ENCODE data around the gene LILRB5.
"Not testable (repeated sequence)": the region's sequence is repeated elsewhere in the genome, so short reads cannot be mapped to it uniquely, and the experiment has no call there.

The LILRB5 gene

DNA sequence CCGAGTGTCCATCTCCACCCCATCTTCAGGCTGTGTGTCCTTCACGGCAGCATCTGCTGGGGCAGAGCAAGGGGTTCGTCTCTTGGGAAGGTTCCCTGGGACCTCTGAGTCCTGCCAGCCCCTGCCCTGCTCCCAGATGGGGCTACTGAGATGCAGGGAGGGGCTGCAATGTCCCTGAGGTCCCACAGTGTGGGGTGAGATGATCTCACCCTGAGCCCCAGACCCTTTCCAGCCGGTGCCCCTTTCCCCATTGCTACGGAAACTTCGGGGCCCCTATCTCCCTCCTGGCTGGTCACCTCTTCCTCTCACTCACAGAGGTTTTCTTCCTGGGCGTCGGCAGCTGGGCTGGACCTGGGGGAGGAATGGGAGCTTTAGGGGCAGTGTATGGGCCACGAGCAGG is 18.9 kb upstream of the LILRB5 start:
- no peak for DNase-seq (ENCODE audit: low spot score)

DNA sequence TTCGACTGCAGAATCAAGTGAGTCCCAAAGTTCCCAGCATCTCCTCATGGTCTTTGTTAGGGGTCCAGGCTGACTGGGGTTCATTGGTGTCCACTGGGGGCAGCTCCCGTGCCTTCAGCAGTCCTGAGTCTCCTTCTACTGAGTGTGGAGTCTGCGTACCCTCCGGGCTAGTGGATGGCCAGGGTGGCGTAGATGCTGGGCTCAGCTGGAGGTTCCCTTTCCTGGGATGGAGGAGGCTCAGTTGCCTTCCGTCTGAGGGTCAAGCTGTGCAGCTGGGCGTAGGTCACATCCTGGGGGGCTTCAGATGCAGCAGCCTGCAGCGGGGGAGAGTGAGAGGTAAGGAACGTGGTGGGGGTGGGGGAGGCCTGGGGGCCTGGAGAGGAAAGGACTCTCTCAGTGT is 17.4 kb upstream of the LILRB5 start:
- not testable (repeated sequence) for DNase-seq (ENCODE audit: low spot score)

DNA sequence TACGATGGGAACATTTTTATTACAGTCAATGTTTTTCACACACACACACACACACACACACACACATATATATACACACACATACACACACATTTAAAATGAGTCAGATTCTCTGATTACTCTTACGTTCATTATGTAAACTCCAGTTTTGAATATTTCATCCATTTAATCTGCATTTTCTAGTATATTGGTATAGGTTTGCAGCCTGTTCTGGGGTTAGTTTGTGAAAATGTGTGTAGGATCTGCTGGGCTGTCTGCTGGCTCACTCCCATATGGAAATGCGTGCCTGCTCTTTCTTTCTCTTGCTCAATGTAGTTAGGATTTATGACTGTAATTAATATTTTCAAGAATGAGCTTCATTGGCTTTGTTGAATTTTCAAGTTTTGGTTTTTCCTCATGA is 16.7 kb upstream of the LILRB5 start:
- no peak for DNase-seq (ENCODE audit: low spot score)

DNA sequence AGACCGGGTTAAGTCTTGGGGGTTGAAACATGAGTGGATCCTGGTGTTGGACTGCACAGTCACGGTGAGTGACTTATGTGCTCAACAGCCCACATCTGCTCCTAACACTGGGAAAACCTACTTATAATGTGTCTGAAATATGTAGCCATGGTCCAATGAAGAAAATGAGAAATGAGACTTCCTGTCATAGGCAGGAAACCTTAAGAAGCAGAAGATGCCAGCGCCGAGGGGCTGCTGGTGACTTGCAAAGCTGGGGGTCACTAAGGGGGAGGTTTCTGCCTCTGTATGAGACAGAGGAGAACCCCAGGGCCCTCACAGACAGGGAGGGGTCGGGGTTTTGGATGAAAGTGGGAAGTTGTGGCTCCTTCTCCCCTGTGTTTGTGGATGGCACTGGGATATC is 15.1 kb upstream of the LILRB5 start:
- not testable (repeated sequence) for DNase-seq (ENCODE audit: low spot score)

DNA sequence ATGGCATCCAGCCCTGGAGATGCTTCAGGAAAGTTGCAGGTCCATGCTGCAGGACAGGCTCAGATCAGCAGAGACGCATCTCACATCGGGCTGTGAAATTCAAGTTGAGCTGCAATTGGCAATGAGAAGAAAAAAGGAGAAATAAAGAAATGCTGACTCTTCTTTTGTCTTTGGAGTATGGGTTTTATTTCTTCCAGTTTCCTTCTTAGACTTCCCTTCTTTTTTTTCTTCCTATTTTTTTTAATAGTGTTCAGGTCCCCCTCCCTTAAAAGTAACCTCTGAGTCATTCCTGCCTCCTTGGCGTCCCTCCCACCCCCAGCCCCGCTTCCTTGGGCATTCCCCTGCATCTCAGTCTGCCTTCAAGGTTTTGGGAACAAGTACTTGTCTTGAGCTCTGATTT is 14.5 kb upstream of the LILRB5 start:
- not testable (repeated sequence) for DNase-seq (ENCODE audit: low spot score)

GRCh38 chr19:54271106-54271505 is 14.0 kb upstream of the LILRB5 start:
- DNase-seq (ENCODE audit: low spot score), result no peak

DNA sequence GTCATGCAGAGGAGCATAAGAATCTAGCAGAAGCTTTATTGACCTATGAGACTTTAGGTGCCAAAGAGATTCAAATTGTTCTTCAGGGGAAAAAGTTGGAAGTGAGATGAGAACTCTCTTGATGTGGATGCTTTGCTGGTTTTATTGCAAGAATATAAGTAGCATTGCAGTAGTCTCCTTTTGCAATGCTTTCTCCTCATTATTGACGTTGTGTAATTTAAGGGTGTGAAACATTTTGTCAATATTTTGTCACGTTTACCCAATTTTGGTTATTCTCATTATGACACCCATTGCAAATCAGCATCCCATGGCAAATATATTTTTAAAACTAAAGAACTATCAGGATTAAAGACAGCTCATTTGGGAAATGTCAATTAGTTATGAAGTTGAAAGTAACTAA is 11.9 kb upstream of the LILRB5 start:
- no peak for DNase-seq (ENCODE audit: low spot score)

- peak; percentile 56 for DNase-seq (ENCODE audit: low spot score)
Measured at GRCh38 chr19:54266133-54266532, 9.1 kb upstream of the LILRB5 start.

- no peak for DNase-seq (ENCODE audit: low spot score)
Measured at GRCh38 chr19:54262470-54262869, 5.4 kb upstream of the LILRB5 start.

DNA sequence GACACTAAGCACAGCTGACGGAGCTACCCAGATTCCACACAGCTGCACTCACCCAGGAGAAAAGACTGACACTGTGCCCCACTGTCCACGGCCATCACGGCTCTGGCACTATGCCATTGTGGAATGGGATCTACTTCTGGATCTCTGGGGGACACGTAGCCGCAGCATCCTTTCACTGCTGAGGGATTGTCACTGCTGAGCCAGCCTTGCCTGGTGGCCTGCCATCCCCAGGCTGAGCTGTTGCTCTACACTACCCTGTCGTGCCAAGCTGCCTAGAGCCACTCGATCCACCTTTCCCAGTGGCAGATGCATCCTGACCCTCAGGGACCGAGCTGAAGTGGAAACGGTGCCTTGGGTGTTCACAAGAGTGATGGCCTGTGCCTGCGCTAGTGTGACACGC is 5.0 kb upstream of the LILRB5 start:
- DNase-seq (ENCODE audit: low spot score), result no peak

GRCh38 chr19:54256250-54257115 is 590 bp downstream of the LILRB5 start:
- no peak for DNase-seq (ENCODE audit: low spot score)

DNA sequence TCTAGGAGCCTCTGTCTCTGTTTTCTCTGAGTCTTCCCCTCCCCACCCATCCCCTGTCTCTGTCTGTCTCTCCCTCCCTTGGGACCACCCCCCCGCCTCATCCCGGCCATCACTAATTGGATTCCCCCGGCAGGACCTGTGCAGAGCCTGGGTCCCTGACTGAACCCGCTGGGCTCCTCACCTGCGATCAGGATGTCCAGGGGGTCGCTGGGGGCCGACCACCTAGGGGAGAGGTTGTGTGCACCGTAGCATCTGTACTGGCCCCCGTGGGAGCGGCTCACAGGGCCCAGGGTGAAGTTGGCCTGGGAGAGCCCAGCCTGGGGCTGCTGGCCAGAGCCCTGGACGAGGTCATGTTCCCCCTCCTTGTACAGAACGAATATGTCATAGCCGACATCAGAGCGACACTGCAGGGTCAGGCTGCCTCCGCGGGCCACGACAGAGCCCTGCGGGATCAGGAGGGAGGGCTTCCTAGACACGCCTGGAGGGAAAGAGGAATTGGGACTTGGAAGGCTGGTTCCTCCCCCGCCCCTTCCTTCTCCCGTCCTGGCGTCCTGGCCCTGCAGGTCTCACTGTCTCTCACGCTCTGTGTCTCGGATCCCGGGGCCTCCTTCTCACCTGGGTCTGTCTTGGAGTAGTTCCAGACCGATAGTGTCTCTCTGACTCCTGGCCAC is 1.8 kb downstream of the LILRB5 start:
- DNase-seq (ENCODE audit: low spot score), result no peak

DNA sequence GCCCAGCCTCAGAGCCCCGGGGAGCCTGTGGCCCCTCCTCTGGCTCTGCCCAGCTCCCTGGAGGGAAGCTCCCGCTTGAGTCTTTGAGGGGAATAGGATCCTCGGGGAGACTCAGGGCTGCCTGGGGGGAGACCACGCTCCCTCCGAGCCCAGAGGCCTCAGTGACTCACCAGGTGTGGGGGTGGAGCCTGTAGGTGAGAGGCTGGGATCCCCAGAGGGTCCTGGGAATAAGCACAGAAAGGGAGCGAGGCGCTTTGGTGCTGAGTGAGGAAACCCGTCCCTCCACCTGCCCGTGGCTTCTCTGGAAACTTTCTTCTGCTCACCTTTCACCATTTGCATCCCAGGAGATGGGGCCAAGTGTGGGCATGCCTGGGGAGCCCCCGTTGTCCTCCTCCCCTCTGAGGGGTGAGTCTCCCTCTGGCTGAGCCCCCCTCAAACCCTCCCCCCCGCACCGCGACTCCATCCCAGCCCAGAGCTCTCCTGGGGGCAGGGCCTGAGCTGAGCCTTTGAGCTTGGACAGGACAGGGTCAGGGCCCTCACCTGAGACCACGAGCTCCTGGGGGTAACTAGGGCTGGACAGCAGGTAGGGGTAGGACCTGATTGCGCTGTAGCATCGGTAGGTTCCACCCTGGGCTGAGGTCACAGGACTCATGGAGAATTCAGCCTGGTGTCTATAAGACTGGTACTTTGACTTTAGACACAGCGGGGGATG is 2.7 kb downstream of the LILRB5 start:
- DNase-seq (ENCODE audit: low spot score), result no peak

- no peak for DNase-seq (ENCODE audit: low spot score)
Measured at GRCh38 chr19:54253331-54254194, 3.5 kb downstream of the LILRB5 start.

GRCh38 chr19:54252845-54253244 is 4.2 kb downstream of the LILRB5 start:
- DNase-seq (ENCODE audit: low spot score), result no peak

DNA sequence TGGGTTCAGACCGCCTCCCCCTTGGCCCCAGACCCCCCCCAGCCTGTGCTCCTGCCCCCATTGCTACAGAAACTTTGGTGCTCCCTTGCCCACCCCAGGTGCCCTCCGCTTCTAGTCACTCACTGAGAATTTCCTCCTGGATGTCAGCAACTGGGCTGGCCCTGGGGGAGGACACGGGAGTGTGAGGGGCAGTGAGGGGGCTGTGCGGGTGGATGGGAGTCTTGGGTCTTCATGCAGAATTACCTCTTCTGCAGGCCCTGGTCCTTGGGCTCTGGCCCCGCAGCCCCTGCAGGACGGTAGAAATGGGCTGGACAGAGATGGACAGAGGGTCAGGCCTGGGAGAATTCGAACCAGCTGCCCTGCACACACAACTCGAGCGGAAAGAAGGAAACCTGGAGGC is 4.8 kb downstream of the LILRB5 start:
- DNase-seq (ENCODE audit: low spot score), result no peak

DNA sequence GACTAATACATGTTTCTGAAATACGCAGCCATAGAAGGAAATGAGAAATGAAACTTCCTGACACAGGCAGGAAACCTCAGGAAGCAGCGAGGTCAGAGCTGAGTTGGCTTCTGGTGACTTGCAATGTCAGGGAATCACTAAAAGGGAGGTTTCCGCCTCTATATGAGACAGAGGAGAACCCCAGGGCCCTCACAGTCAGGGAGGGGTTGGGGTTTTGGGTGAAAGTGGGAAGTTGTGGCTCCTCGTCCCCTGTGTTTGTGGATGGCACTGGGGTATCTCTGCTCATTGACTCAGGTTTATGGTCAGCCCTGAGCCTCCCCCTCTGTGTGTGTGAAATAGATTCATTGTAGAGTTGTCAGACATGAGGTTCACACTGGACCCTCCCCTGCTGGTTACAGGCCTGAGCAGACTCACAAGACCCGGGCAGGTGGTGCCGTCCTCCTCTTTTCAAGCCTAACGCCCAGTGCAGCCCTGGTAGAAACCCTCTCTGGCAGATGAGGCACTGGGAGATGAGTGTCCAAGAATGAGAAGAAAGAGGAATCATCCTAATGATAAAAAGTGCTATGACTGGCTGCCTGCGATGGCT is 9.0 kb downstream of the LILRB5 start:
- DNase-seq (ENCODE audit: low spot score), result peak; percentile 32

GRCh38 chr19:54247106-54247930 is 9.8 kb downstream of the LILRB5 start:
- DNase-seq (ENCODE audit: low spot score), result no peak

DNA sequence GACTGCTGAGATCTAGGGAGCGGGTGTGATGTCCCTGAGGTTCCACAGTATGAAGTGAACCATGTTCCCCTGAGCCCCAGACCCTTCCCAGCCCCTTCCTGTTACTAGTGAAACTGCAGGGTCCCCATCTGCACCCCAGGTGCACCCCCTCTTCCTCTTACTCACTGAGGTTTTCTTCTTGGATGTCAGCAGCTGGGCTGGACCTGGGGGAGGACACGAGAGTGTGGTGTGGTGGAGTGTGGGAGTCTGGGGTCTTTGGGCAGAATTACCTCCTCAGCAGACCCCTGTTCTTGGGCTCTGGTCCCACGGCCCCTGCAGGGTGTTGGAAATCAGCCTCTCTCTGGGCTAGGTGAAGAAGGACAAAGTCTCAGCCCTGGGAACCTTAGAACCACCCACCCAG is 11.1 kb downstream of the LILRB5 start:
- DNase-seq (ENCODE audit: low spot score), result no peak

- DNase-seq (ENCODE audit: low spot score), result not testable (repeated sequence)
Measured at GRCh38 chr19:54243809-54244208, 13.3 kb downstream of the LILRB5 start.

- DNase-seq (ENCODE audit: low spot score), result not testable (repeated sequence)
Measured at GRCh38 chr19:54242646-54243045, 14.4 kb downstream of the LILRB5 start, which contains the start of gene LILRA6. Gene LILRA6 (minus strand): TSS chr19:54242790.

Measured in CD4-positive, alpha-beta T cell treated with Interleukin-2 at 100 ng/mL for 4 hours (primary cell).